K562 (cell line): ENCODE measurements around the gene TTLL11. TPM values are rescaled to one million over a fixed set of nuclear protein-coding genes. Genes with fewer than 3 reads are reported as not detected.

ENCODE experiments used
- ATAC-seq: fragments of 200-7000 bp; cut with Tn5 transposase; 3 replicates; pipeline ENCODE4 v1.9.1; 2020; ENCODE audit warnings: moderate library complexity
- BruUV-seq: library from RNA; stranded (reverse); fragments of 400-500 nt; replicated peaks from 2 replicates; lab custom pipeline; 2021; lab: Mats Ljungman, UMichigan
- CTCF ChIA-PET: fragments of 300-600 bp; formaldehyde crosslinking; extraction: SDS; loops from one replicate; lab custom pipeline; 2021; ENCODE audit warnings: low intra/inter-chr PET ratio; lab: Yijun Ruan, JAX
- POLR2A ChIA-PET: fragments of 300-600, 350-650 bp; sonication (Branson Sonifier 250); formaldehyde crosslinking; extraction: SDS; loops from one replicate; lab custom pipeline; 2021; ENCODE audit warnings: antibody characterized with exemption, inconsistent platforms; lab: Yijun Ruan, JAX
- DNase-seq, 4 experiments: peaks; one replicate each; pipeline versions ENCODE4 v3.0.0 to v3.0.0-alpha.2; 2011 to 2018; ENCODE audit warnings: low spot score in 3 of 4, mixed read lengths in 3 of 4; ENCODE audit errors: extremely low read depth in 1 of 4
- FAIRE-seq: peaks from 2 replicates; lab custom pipeline; 2011; peaks lifted over from hg19 to GRCh38; lab: Jason Lieb, UNC
- H2AFZ ChIP-seq: 2 replicates; pipeline ENCODE4 v1.6.0; 2011; ENCODE audit warnings: low read depth, low read length, control low read depth, inconsistent platforms
- H3K27ac ChIP-seq: fragments of 200-600 bp; 3 replicates; pipeline ENCODE4 v1.8.0; 2011; ENCODE audit warnings: low read depth, mild to moderate bottlenecking, control low read depth, inconsistent platforms, low read length, moderate library complexity, mixed read lengths; ENCODE audit errors: extremely low read depth
- H3K27me3 ChIP-seq, 2 experiments: fragments of 300-600 bp in 1 of 2; 2 replicates in 1 of 2; 3 replicates in 1 of 2; pipeline versions ENCODE4 v1.6.0 to v1.8.0; 2011; ENCODE audit warnings: inconsistent platforms in 2 of 2, low read length in 2 of 2, mild to moderate bottlenecking in 1 of 2, mixed read lengths in 1 of 2, moderate library complexity in 1 of 2; ENCODE audit not compliant: control insufficient read depth in 2 of 2, insufficient read depth in 2 of 2
- H3K36me3 ChIP-seq: fragments of 300-600 bp; 3 replicates; pipeline ENCODE4 v1.8.0; 2011; ENCODE audit warnings: mild to moderate bottlenecking, low read length, inconsistent platforms; ENCODE audit not compliant: control insufficient read depth, insufficient read depth
- H3K4me1 ChIP-seq, 2 experiments: fragments of 200-600 bp in 1 of 2; replicated peaks in 1 of 2; 2 replicates in 1 of 2; 3 replicates in 1 of 2; pipeline versions ENCODE4 v1.5.1 to v1.8.0; 2011; ENCODE audit warnings: inconsistent platforms in 2 of 2, low read length in 2 of 2, mild to moderate bottlenecking in 1 of 2, mixed read lengths in 1 of 2, moderate library complexity in 1 of 2; ENCODE audit not compliant: control insufficient read depth in 2 of 2, insufficient read depth in 2 of 2
- H3K4me2 ChIP-seq: 2 replicates; pipeline ENCODE4 v1.6.1; 2011; ENCODE audit warnings: low read length, control low read depth, inconsistent platforms, mixed read lengths; ENCODE audit not compliant: insufficient read depth
- H3K4me3 ChIP-seq: fragments of 200-600 bp; sonication (generic), shearing (Covaris generic); 2 replicates; pipeline ENCODE4 v1.5.1; 2016; ENCODE audit warnings: control low read depth, inconsistent platforms
- H3K79me2 ChIP-seq: fragments of 200-600 bp; 3 replicates; pipeline ENCODE4 v1.8.0; 2011; ENCODE audit warnings: low read length, inconsistent platforms; ENCODE audit not compliant: control insufficient read depth, insufficient read depth
- H3K9ac ChIP-seq, 2 experiments: 2 replicates each; pipeline versions ENCODE4 v1.6.0 to v1.6.1; 2011; ENCODE audit warnings: low read depth in 2 of 2, low read length in 2 of 2, control low read depth in 1 of 2, inconsistent platforms in 1 of 2, mild to moderate bottlenecking in 1 of 2, mixed read lengths in 1 of 2; ENCODE audit not compliant: insufficient read depth in 1 of 2
- H3K9me1 ChIP-seq: one replicate; pipeline ENCODE4 v1.6.0; 2011; ENCODE audit warnings: inconsistent platforms, mild to moderate bottlenecking, low read length, moderate library complexity; ENCODE audit not compliant: control insufficient read depth, insufficient read depth
- H3K9me3 ChIP-seq: replicated peaks from 2 replicates; pipeline ENCODE4 v1.5.1; 2011; ENCODE audit warnings: low read depth, low read length, inconsistent platforms; ENCODE audit not compliant: control insufficient read depth, insufficient read depth
- H4K20me1 ChIP-seq: replicated peaks from 2 replicates; pipeline ENCODE4 v1.6.1; 2011; ENCODE audit warnings: low read length, inconsistent platforms, mixed read lengths; ENCODE audit not compliant: control insufficient read depth, insufficient read depth
- ATF7 ChIP-seq: fragments of 450-650 bp; IDR thresholded peaks from 2 replicates; pipeline ENCODE4 v1.7.1; 2014; ENCODE audit warnings: mild to moderate bottlenecking, moderate library complexity
- BCL6 ChIP-seq: fragments of 250-450 bp; sonication (Bioruptor Pico); IDR thresholded peaks from 2 replicates; pipeline ENCODE4 v1.4.0; 2020
- HDAC8 ChIP-seq: fragments of 450-650 bp; IDR thresholded peaks from 2 replicates; pipeline ENCODE4 v1.6.1; 2016; ENCODE audit warnings: mild to moderate bottlenecking, missing genetic modification characterization, moderate library complexity, missing compliant biosample characterization
- KDM2B ChIP-seq: fragments of 250-450 bp; sonication (Bioruptor Pico); IDR thresholded peaks from 2 replicates; pipeline ENCODE4 v1.8.0; 2021; ENCODE audit warnings: mild to moderate bottlenecking, moderate library complexity
- MED1 ChIP-seq: sonication (generic); formaldehyde crosslinking; IDR thresholded peaks from 2 replicates; pipeline ENCODE4 v1.8.1; 2023; ENCODE audit warnings: missing genetic modification reagents, borderline replicate concordance
- MLLT1 ChIP-seq, 2 experiments: fragments of 450-650 bp; IDR thresholded peaks; 2 replicates each; pipeline ENCODE4 v1.6.1; 2016
- POLR2B ChIP-seq: fragments of 450-650 bp; IDR thresholded peaks from 2 replicates; pipeline ENCODE4 v1.6.1; 2018; ENCODE audit warnings: low read depth; ENCODE audit not compliant: partially characterized antibody
- RB1 ChIP-seq: fragments of 450-650 bp; IDR thresholded peaks from 2 replicates; pipeline ENCODE4 v1.6.1; 2017; ENCODE audit warnings: low read depth, mild to moderate bottlenecking
- UBTF ChIP-seq, 2 experiments: IDR thresholded peaks; 2 replicates each; pipeline ENCODE4 v1.6.1; 2012; ENCODE audit warnings: improper control_type of control experiment in 2 of 2, low read depth in 2 of 2, low read length in 2 of 2, borderline replicate concordance in 1 of 2
- ZBED1 ChIP-seq: IDR thresholded peaks from 2 replicates; pipeline ENCODE4 v1.6.1; 2014
- ZNF121 ChIP-seq: sonication (generic); formaldehyde crosslinking; conservative IDR thresholded peaks from 2 replicates; pipeline ENCODE4 v1.8.0; 2022; ENCODE audit warnings: missing genetic modification reagents
- ZNF707 ChIP-seq: fragments of 250-450 bp; sonication (Bioruptor Pico); conservative IDR thresholded peaks from 2 replicates; pipeline ENCODE4 v1.8.0; 2022; ENCODE audit warnings: inconsistent platforms, mild to moderate bottlenecking, moderate library complexity
- WGBS: fragments of 100-300 bp; shearing (Covaris generic); methylation state at CpG from one replicate; pipeline ENCODE4 v1.1.6; 2016; ENCODE audit warnings: low coverage, mixed read lengths; ENCODE audit not compliant: insufficient coverage; ENCODE audit errors: missing lambda C conversion rate; 5-methylcytosine and 5-hydroxymethylcytosine counted together
- in situ Hi-C: fragments of 300-500 bp; cut with MboI; formaldehyde crosslinking; loops from 4 replicates; pipeline ENCODE4 v1.15.0; 2018; ENCODE audit warnings: inconsistent platforms, mixed read lengths
- intact Hi-C: fragments of 100-400 bp; cut with micrococcal nuclease; formaldehyde crosslinking; loops from 2 replicates; pipeline ENCODE4 v1.14.2; 2022
- polyA plus RNA-seq, 8 experiments: library from polyadenylated mRNA; depleted of rRNA in 4 of 8; stranded (reverse) in 5 of 8; unstranded in 3 of 8; fragments of >200 nt; fragmentation: Nextera tagmentation in 2 of 8; fragmentation: Illumina TruSeq in 1 of 8; extraction: Ambion mirVana in 2 of 8; extraction: Trizol in 1 of 8; gene quantifications; 2 replicates each; pipeline versions ENCODE4 v1.2.1 to v1.2.3, GENCODE V29; 2011 to 2014; ENCODE audit warnings: inconsistent platforms in 1 of 8, missing spikeins in 1 of 8
- total RNA-seq, 7 experiments: library from RNA; depleted of rRNA in 6 of 7; stranded (reverse); fragments of >200 nt in 6 of 7; fragmentation: Illumina TruSeq in 2 of 7; extraction: Trizol in 2 of 7; gene quantifications; 2 replicates each; pipeline versions ENCODE4 v1.2.1 to v1.2.3, GENCODE V29; 2011 to 2021; ENCODE audit warnings: low replicate concordance in 1 of 7
- TF ChIP-seq, protein P1 (sequence below): fragments of 450-650 bp; IDR thresholded peaks from 2 replicates; pipeline ENCODE4 v1.6.1; 2017; ENCODE audit warnings: antibody characterized with exemption, mild to moderate bottlenecking

TTLL11 gene
- total and polyA plus RNA-seq, 9 of the 15 experiments (the other 6 are each of a cell fraction or from before 2014, with no cell fraction given): 0.83 to 4.4 (median 2.7) TPM

- CTCF ChIA-PET: no interaction called here
- DNase-seq (no peak), ATAC-seq (no peak), FAIRE-seq (no peak)
- no peaks in the 10 kb centered on the region for H3K36me3 ChIP-seq
- H3K4me1 ChIP-seq: no peaks in the 10 kb centered on the region
- no TSS peak for BruUV-seq
- H3K4me2 ChIP-seq: no peak overlapping the region
- H3K4me3 ChIP-seq: no peak overlapping the region
- no peaks in the 10 kb centered on the region for H3K79me2 ChIP-seq
- no peak overlapping the region for H3K27ac ChIP-seq
- WGBS: 13% methylated on average over 9 of the region's 9 CpGs
- no peak overlapping the region for H3K9ac ChIP-seq
- H4K20me1 ChIP-seq: peaks cover 4% of the 10 kb centered on the region; the same call in 1 of the 2 replicates
- no peaks in the 10 kb centered on the region for H3K9me3 ChIP-seq
- peaks cover 0 to 10% of the 10 kb centered on the region in 2 experiments; a peak in 2 of 5 replicates for H3K27me3 ChIP-seq
- POLR2A ChIA-PET: interaction anchor here (0.7 to 1.8 kb wide), 3 partner anchors 20 to 227 kb away, joined by 3 to 6 read pairs (median 4); no protein-coding TSS in a partner anchor
- intact Hi-C loops (loop anchor here (5.0 kb wide), 2 partner anchors 128 to 368 kb away; no protein-coding TSS in a partner anchor), in situ Hi-C loops (no loop called here)
- no peaks in the 10 kb centered on the region for H3K9me1 ChIP-seq
- no peak overlapping the region for H2AFZ ChIP-seq
- TF ChIP-seq KDM2B (CRISPR knock-in tag) (no peak), MED1 (CRISPR knock-in tag) (no peak), UBTF (IDR thresholded peaks at IDR 0.05; ENCODE audit: borderline replicate concordance in 1 of 2, low read depth in 2 of 2, low read length in 2 of 2) (no peak), ZNF707 (CRISPR knock-in tag) (no peak), BCL6 (CRISPR knock-in tag) (no peak), MLLT1 (IDR thresholded peaks at IDR 0.05) (no peak), ZNF121 (CRISPR knock-in tag) (no peak), POLR2B (no peak), RB1 (no peak), ATF7 (no peak), ZBED1 (no peak), HDAC8 (tag) (no peak)
- TF ChIP-seq, protein P1, sequence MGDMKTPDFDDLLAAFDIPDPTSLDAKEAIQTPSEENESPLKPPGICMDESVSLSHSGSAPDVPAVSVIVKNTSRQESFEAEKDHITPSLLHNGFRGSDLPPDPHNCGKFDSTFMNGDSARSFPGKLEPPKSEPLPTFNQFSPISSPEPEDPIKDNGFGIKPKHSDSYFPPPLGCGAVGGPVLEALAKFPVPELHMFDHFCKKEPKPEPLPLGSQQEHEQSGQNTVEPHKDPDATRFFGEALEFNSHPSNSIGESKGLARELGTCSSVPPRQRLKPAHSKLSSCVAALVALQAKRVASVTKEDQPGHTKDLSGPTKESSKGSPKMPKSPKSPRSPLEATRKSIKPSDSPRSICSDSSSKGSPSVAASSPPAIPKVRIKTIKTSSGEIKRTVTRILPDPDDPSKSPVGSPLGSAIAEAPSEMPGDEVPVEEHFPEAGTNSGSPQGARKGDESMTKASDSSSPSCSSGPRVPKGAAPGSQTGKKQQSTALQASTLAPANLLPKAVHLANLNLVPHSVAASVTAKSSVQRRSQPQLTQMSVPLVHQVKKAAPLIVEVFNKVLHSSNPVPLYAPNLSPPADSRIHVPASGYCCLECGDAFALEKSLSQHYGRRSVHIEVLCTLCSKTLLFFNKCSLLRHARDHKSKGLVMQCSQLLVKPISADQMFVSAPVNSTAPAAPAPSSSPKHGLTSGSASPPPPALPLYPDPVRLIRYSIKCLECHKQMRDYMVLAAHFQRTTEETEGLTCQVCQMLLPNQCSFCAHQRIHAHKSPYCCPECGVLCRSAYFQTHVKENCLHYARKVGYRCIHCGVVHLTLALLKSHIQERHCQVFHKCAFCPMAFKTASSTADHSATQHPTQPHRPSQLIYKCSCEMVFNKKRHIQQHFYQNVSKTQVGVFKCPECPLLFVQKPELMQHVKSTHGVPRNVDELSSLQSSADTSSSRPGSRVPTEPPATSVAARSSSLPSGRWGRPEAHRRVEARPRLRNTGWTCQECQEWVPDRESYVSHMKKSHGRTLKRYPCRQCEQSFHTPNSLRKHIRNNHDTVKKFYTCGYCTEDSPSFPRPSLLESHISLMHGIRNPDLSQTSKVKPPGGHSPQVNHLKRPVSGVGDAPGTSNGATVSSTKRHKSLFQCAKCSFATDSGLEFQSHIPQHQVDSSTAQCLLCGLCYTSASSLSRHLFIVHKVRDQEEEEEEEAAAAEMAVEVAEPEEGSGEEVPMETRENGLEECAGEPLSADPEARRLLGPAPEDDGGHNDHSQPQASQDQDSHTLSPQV: no peak
Observed at GRCh38 chr9:121990600-121991306, 102.4 kb downstream of the TTLL11 start.
